GM19240 (cell line): ENCODE data around the gene CBX1.
A peak's percentile ranks its signal among the peaks of the same experiment; 100 is the strongest.

Source experiments
- DNase-seq: peaks from one replicate; pipeline ENCODE4 v3.0.0; 2011; ENCODE audit warnings: low spot score; ENCODE audit not compliant: insufficient read length

Gene CBX1

GRCh38 chr17:48101012-48101720, at the start of gene CBX1:
CBX1 (minus strand) TSS chr17:48101478; CDS start chr17:48077004, 24,474 bp downstream.
- peak; percentile 67 for DNase-seq

- no peak for DNase-seq
Observed at GRCh38 chr17:48150597-48151001, 49.3 kb upstream of the CBX1 start.

- no peak for DNase-seq
Observed at GRCh38 chr17:48149787-48150463, 48.6 kb upstream of the CBX1 start.

GRCh38 chr17:48148854-48149786, 47.8 kb upstream of the CBX1 start:
- DNase-seq = no peak

- no peak for DNase-seq
Observed at GRCh38 chr17:48148029-48148770, 46.9 kb upstream of the CBX1 start.

- DNase-seq = no peak
Observed at GRCh38 chr17:48144976-48145798, 43.9 kb upstream of the CBX1 start.

GRCh38 chr17:48144231-48144630, 43.0 kb upstream of the CBX1 start:
- DNase-seq = no peak

GRCh38 chr17:48143629-48144028, 42.4 kb upstream of the CBX1 start:
- no peak for DNase-seq

- no peak for DNase-seq
Observed at GRCh38 chr17:48139944-48140343, 38.7 kb upstream of the CBX1 start.

- DNase-seq = no peak
Observed at GRCh38 chr17:48137656-48138055, 36.4 kb upstream of the CBX1 start.

- DNase-seq = no peak
Observed at GRCh38 chr17:48134912-48135480, 33.7 kb upstream of the CBX1 start.

GRCh38 chr17:48132385-48132784, 31.1 kb upstream of the CBX1 start:
- no peak for DNase-seq

GRCh38 chr17:48131216-48131824, 30.0 kb upstream of the CBX1 start:
- DNase-seq = peak; percentile 46

GRCh38 chr17:48129981-48130380, 28.7 kb upstream of the CBX1 start:
- DNase-seq = no peak

- DNase-seq = no peak
Observed at GRCh38 chr17:48128400-48128799, 27.1 kb upstream of the CBX1 start.

- no peak for DNase-seq
Observed at GRCh38 chr17:48127371-48128051, 26.2 kb upstream of the CBX1 start.

- DNase-seq = no peak
Observed at GRCh38 chr17:48126532-48126850, 25.2 kb upstream of the CBX1 start.

GRCh38 chr17:48125829-48126531, 24.7 kb upstream of the CBX1 start:
- DNase-seq = no peak
